Esophagus muscularis mucosa (tissue), 3 donors: Measurements from ENCODE around the gene CD244.

Source experiments
- CTCF ChIP-seq, 3 experiments: fragments of 200-600 bp in 2 of 3; fragments of 450-650 bp in 1 of 3; sonication (generic) in 2 of 3; IDR thresholded peaks; one replicate each; pipeline ENCODE4 v1.5.1; 2017 to 2019; ENCODE audit warnings: antibody characterized with exemption in 3 of 3, mild to moderate bottlenecking in 2 of 3, moderate library complexity in 1 of 3
- POLR2A ChIP-seq: fragments of 450-650 bp; IDR thresholded peaks from one replicate; pipeline ENCODE4 v1.6.1; 2017; ENCODE audit warnings: antibody characterized with exemption, moderate library complexity, mild to moderate bottlenecking, low read depth

DNA sequence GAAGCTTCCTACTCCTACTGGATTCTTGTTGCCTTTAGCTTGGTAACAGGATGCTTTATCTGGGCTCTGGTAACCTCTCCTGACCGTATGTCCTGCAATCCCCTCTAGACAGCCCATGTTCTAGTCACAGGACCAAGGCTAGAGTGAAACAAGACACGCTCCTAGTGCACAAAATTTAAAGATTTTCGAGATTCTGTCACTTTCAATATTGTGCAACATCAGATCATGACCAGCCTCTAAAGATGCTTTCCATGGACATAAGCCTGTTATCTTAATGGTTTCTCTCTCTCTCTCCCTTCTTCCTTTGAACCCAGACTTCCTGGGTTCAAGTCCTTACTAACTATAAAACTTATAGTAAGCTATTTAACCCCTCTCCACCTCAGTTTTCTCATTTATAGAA lies 68.3 kb downstream of the CD244 start:
- TF ChIP-seq POLR2A (no peak), CTCF (IDR thresholded peaks at IDR 0.05) (no peak)
